Right cardiac atrium (tissue), 5 donors: ENCODE results near the gene CDC42BPB. TPM values are rescaled to one million over a fixed set of nuclear protein-coding genes. Genes with fewer than 3 reads are reported as not detected.

Source experiments
- ATAC-seq, 2 donors: fragments of 200-7000 bp; cut with Tn5 transposase; one replicate each; pipeline versions ENCODE4 v1.8.0 to v1.9.1; 2020; ENCODE audit warnings: moderate library complexity in 2 of 2, mild to moderate bottlenecking in 1 of 2
- DNase-seq, 3 donors: peaks; one replicate each; pipeline ENCODE4 v3.0.0-alpha.2; 2020
- H3K27ac ChIP-seq: one replicate; pipeline ENCODE4 v1.5.1; 2013; ENCODE audit warnings: mild to moderate bottlenecking, low read length, control low read depth, moderate library complexity
- H3K27me3 ChIP-seq: one replicate; pipeline ENCODE4 v1.6.1; 2013; ENCODE audit not compliant: control insufficient read depth, insufficient read depth
- H3K4me1 ChIP-seq: one replicate; pipeline ENCODE4 v1.6.1; 2013; ENCODE audit warnings: low read length; ENCODE audit not compliant: control insufficient read depth, insufficient read depth
- H3K4me3 ChIP-seq: one replicate; pipeline ENCODE4 v1.5.1; 2013; ENCODE audit warnings: low read length, control low read depth
- H3K9me3 ChIP-seq: one replicate; pipeline ENCODE4 v1.6.1; 2013; ENCODE audit warnings: low read length; ENCODE audit not compliant: control insufficient read depth
- WGBS: extraction: QIAGEN DNeasy Blood & Tissue Kit; methylation state at CpG from one replicate; pipeline ENCODE4 v1.1.7; 2013; 5-methylcytosine and 5-hydroxymethylcytosine counted together
- intact Hi-C, 4 donors: fragments of 100-400 bp; cut with DNase I; formaldehyde crosslinking; loops; one replicate each; pipeline versions ENCODE4 v1.11.0 to v1.14.0; 2022 to 2023
- polyA plus RNA-seq: library from polyadenylated mRNA; stranded (reverse); fragments of 200-250 nt; gene quantifications from one replicate; pipeline ENCODE4 v1.2.3, GENCODE V29; 2013
- total RNA-seq, 4 donors: library from RNA; stranded (reverse); fragmentation: NEBNext Ultra II Directional; extraction: Animal tissue kit (Norgen Biotek cat#: 25700); gene quantifications; one replicate each; pipeline ENCODE4 v1.2.1, GENCODE V29; 2021
- donor health status: healthy with polysubstance abuse.
- donor health status: DM: no; HTN: yes; CAD: no.
- donor health status: DM: no; HTN: no; CAD: no.
- donor health status: DM: no; HTN: yes; CAD: no; lungs with severe emphysema.
- donor health status: DM: yes; HTN: yes; CAD: no.

CDC42BPB gene
- total and polyA plus RNA-seq, 5 donors = 42.5 to 82.5 (median 69.7) TPM

GRCh38 chr14:102905116-102906108, 151.9 kb downstream of the CDC42BPB start:
- H3K27ac ChIP-seq = no peak overlapping the region
- ATAC-seq (no peak), DNase-seq (no peak)
- intact Hi-C loops = no loop called here
- H3K9me3 ChIP-seq = no peaks in the 10 kb centered on the region
- H3K4me1 ChIP-seq = no peaks in the 10 kb centered on the region
- no peaks in the 10 kb centered on the region for H3K27me3 ChIP-seq
- no peak overlapping the region for H3K4me3 ChIP-seq
- 96% methylated on average over 38 of the region's 38 CpGs for WGBS

- Histone ChIP-seq H3K27me3 (no peaks in the 10 kb centered on the region), H3K4me3 (no peak overlapping the region), H3K9me3 (no peaks in the 10 kb centered on the region), H3K4me1 (no peaks in the 10 kb centered on the region), H3K27ac (no peak overlapping the region)
- intact Hi-C loops = no loop called here
- DNase-seq (no peak), ATAC-seq (no peak)
- WGBS = 95% methylated on average over 7 of the region's 7 CpGs
Measured at GRCh38 chr14:102903889-102904512, 153.3 kb downstream of the CDC42BPB start.

- no peak overlapping the region for H3K27ac ChIP-seq
- H3K9me3 ChIP-seq = no peaks in the 10 kb centered on the region
- H3K4me1 ChIP-seq = no peaks in the 10 kb centered on the region
- DNase-seq (no peak), ATAC-seq (no peak)
- intact Hi-C loops = no loop called here
- no peak overlapping the region for H3K4me3 ChIP-seq
- H3K27me3 ChIP-seq = no peaks in the 10 kb centered on the region
- 96% methylated on average over 29 of the region's 29 CpGs for WGBS
Measured at GRCh38 chr14:102903248-102903888, 154.0 kb downstream of the CDC42BPB start.

GRCh38 chr14:102902523-102903247, 154.7 kb downstream of the CDC42BPB start:
- no peak for DNase-seq
- H3K27ac ChIP-seq = no peak overlapping the region
- intact Hi-C loops = no loop called here
- no peaks in the 10 kb centered on the region for H3K4me1 ChIP-seq
- H3K27me3 ChIP-seq = no peaks in the 10 kb centered on the region
- 90% methylated on average over 12 of the region's 12 CpGs for WGBS
- H3K4me3 ChIP-seq = no peak overlapping the region
- no peaks in the 10 kb centered on the region for H3K9me3 ChIP-seq
- no peak for ATAC-seq

GRCh38 chr14:102902086-102902485, 155.3 kb downstream of the CDC42BPB start:
- no peak overlapping the region for H3K27ac ChIP-seq
- no peaks in the 10 kb centered on the region for H3K9me3 ChIP-seq
- DNase-seq (no peak), ATAC-seq (no peak)
- H3K4me3 ChIP-seq = no peak overlapping the region
- no peaks in the 10 kb centered on the region for H3K27me3 ChIP-seq
- intact Hi-C loops = no loop called here
- WGBS = 88% methylated on average over 7 of the region's 7 CpGs
- no peaks in the 10 kb centered on the region for H3K4me1 ChIP-seq

GRCh38 chr14:102901633-102902032, 155.7 kb downstream of the CDC42BPB start:
- no peak for ATAC-seq
- H3K4me3 ChIP-seq = no peak overlapping the region
- H3K27ac ChIP-seq = no peak overlapping the region
- H3K4me1 ChIP-seq = no peaks in the 10 kb centered on the region
- H3K27me3 ChIP-seq = no peaks in the 10 kb centered on the region
- DNase-seq = no peak
- intact Hi-C loops = no loop called here
- no peaks in the 10 kb centered on the region for H3K9me3 ChIP-seq
- 75% methylated on average over 4 of the region's 4 CpGs for WGBS

- Histone ChIP-seq H3K27me3 (no peaks in the 10 kb centered on the region), H3K4me1 (no peaks in the 10 kb centered on the region), H3K27ac (no peak overlapping the region), H3K9me3 (no peaks in the 10 kb centered on the region), H3K4me3 (no peak overlapping the region)
- ATAC-seq (peak; percentile 29 to 38), DNase-seq (no peak)
- WGBS = 70% methylated on average over 39 of the region's 39 CpGs
- intact Hi-C loops = no loop called here
Measured at GRCh38 chr14:102900631-102901571, 156.4 kb downstream of the CDC42BPB start.

GRCh38 chr14:102899516-102899900, 157.8 kb downstream of the CDC42BPB start:
- Histone ChIP-seq H3K27me3 (no peaks in the 10 kb centered on the region), H3K9me3 (no peaks in the 10 kb centered on the region), H3K4me1 (no peaks in the 10 kb centered on the region), H3K27ac (no peak overlapping the region), H3K4me3 (no peak overlapping the region)
- no peak for DNase-seq
- intact Hi-C loops = no loop called here
- no peak for ATAC-seq
- 97% methylated on average over 8 of the region's 8 CpGs for WGBS

- Histone ChIP-seq H3K4me3 (no peak overlapping the region), H3K4me1 (no peaks in the 10 kb centered on the region), H3K9me3 (no peaks in the 10 kb centered on the region), H3K27ac (no peak overlapping the region), H3K27me3 (no peaks in the 10 kb centered on the region)
- intact Hi-C loops = no loop called here
- DNase-seq (no peak), ATAC-seq (no peak)
- WGBS = 89% methylated on average over 18 of the region's 18 CpGs
Measured at GRCh38 chr14:102898776-102899515, 158.4 kb downstream of the CDC42BPB start.
